ENCODE results near the gene FAM98B.

FAM98B gene

DNA sequence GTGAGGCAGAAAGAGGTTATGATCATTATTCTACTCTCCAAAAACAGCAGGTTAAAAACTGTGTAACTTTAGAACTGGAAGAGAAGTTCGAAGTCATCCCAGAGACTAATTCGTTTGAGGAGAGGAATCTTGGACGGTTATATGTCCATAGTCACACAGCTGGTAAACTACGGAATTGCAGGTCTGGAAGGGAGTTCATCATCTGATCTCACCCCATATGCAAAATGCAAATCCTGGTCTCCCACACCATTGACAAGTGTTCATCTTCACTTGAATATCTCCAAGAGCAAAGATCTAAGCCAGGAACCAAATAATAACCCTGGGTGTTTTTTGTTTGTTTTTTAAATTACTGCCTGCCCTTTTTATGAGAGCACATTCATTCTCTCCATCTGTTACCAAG lies 53.1 kb downstream of the FAM98B start:
- H3K27me3 ChIP-seq, result no peaks in the 10 kb centered on the region
- TF ChIP-seq, protein P1, sequence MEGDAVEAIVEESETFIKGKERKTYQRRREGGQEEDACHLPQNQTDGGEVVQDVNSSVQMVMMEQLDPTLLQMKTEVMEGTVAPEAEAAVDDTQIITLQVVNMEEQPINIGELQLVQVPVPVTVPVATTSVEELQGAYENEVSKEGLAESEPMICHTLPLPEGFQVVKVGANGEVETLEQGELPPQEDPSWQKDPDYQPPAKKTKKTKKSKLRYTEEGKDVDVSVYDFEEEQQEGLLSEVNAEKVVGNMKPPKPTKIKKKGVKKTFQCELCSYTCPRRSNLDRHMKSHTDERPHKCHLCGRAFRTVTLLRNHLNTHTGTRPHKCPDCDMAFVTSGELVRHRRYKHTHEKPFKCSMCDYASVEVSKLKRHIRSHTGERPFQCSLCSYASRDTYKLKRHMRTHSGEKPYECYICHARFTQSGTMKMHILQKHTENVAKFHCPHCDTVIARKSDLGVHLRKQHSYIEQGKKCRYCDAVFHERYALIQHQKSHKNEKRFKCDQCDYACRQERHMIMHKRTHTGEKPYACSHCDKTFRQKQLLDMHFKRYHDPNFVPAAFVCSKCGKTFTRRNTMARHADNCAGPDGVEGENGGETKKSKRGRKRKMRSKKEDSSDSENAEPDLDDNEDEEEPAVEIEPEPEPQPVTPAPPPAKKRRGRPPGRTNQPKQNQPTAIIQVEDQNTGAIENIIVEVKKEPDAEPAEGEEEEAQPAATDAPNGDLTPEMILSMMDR (IDR thresholded peaks at IDR 0.05), result no peak
- H3K36me3 ChIP-seq, result peaks cover 73% of the 10 kb centered on the region
- no peak overlapping the region for H3K27ac ChIP-seq
- no peaks in the 10 kb centered on the region for H3K9me3 ChIP-seq
- no peaks in the 10 kb centered on the region for H3K4me1 ChIP-seq (ENCODE audit: control insufficient read depth in 1 of 2, insufficient read depth in 1 of 2, low read depth in 1 of 2, low read length in 1 of 2)
- no peak overlapping the region for H3K4me3 ChIP-seq (ENCODE audit: low read depth in 1 of 2, low read length in 1 of 2)

DNA sequence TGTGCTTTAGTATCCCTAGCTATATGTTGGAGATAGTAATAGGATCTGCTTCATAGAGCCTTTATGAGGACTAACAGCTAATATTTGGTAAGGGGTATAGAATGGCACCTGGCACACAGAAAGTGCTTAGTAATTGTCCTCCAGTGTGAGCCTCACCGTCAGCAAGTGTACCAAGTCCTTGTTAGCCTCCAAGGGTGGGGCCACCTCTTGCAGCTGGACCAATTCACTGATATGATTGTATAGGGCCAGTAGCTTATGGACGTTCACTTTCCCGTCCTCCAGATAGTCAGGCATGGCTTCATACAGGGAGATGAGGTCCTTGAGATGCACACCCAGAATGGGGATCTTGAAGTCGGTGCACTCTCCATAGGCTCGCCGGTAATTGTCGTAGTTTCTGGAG lies 53.6 kb downstream of the FAM98B start:
- H3K27me3 ChIP-seq, result no peaks in the 10 kb centered on the region
- H3K36me3 ChIP-seq, result peaks cover 71% of the 10 kb centered on the region
- no peak overlapping the region for H3K4me3 ChIP-seq (ENCODE audit: low read depth in 1 of 2, low read length in 1 of 2)
- H3K9me3 ChIP-seq, result no peaks in the 10 kb centered on the region
- TF ChIP-seq, protein P1 (IDR thresholded peaks at IDR 0.05), result no peak
- no peak overlapping the region for H3K27ac ChIP-seq
- no peaks in the 10 kb centered on the region for H3K4me1 ChIP-seq (ENCODE audit: control insufficient read depth in 1 of 2, insufficient read depth in 1 of 2, low read depth in 1 of 2, low read length in 1 of 2)

DNA sequence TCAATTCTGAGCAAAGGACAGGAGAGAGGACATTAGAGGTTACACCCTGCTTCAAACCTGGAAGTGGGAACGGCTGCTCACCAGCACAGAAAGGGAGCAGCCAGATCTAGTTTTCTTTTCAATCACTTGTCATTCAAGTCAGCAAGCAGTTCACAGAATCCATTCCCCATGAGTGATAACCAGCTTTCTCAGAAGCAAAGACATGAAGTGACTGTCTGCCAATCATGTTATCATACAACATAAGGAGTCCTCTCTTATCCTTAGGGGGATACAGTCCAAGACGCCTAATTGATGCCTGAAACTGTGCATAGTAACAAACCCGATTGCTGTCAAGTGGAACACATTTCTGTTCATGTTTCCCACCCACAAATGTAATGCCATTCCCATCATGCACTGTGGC lies 54.7 kb downstream of the FAM98B start:
- H3K27ac ChIP-seq, result no peak overlapping the region
- peaks cover 61% of the 10 kb centered on the region for H3K36me3 ChIP-seq

DNA sequence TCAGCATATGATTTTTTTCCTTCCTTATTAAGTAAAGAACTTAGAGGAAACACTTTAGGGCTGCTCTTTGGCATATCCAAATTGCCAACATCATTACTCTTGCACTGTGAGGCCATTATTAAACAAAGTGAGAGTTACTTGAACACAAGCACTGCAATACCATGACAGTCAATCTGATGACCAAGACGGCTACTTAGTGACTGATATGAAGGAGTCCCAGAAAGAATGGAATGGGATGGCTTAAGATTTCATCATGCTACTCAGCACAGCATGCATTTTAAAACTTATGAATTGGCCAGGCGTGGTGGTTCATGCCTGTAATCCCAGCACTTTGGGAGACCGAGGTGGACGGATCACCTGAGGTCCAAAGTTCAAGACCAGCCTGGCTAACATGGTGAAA lies 55.2 kb downstream of the FAM98B start:
- Histone ChIP-seq H3K4me1 (ENCODE audit: control insufficient read depth in 1 of 2, insufficient read depth in 1 of 2, low read depth in 1 of 2, low read length in 1 of 2) (no peaks in the 10 kb centered on the region), H3K36me3 (peaks cover 57% of the 10 kb centered on the region), H3K27me3 (no peaks in the 10 kb centered on the region), H3K9me3 (no peaks in the 10 kb centered on the region), H3K27ac (no peak overlapping the region), H3K4me3 (ENCODE audit: low read depth in 1 of 2, low read length in 1 of 2) (no peak overlapping the region)
- TF ChIP-seq, protein P1 (IDR thresholded peaks at IDR 0.05), result no peak

More for the DNA sequence above, 54.7 kb downstream of the FAM98B start:
- Histone ChIP-seq H3K4me3 (ENCODE audit: low read depth in 1 of 2, low read length in 1 of 2) (no peak overlapping the region), H3K4me1 (ENCODE audit: control insufficient read depth in 1 of 2, insufficient read depth in 1 of 2, low read depth in 1 of 2, low read length in 1 of 2) (no peaks in the 10 kb centered on the region), H3K27me3 (no peaks in the 10 kb centered on the region), H3K9me3 (no peaks in the 10 kb centered on the region)
- TF ChIP-seq, protein P1 (IDR thresholded peaks at IDR 0.05), result no peak

DNA sequence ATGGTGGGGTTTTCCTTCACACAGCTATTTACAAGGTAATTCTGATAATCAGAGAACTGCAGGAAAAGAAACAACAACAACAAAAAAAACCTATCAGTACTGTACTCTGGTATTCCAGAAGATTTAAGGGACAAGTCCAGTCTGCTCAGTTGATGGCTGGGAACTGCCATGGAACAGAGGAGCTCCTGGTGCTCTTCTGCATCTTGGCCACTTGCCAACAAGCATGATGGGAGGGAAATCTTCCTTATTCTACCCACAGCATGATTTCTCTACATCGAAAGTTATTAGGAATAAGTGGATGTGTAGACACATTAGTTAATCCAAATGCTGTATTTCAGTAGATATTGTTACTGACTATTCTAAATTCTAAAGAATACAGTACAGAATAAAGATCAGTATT lies 59.0 kb downstream of the FAM98B start:
- Histone ChIP-seq H3K9me3 (no peaks in the 10 kb centered on the region), H3K36me3 (peaks cover 43% of the 10 kb centered on the region), H3K4me3 (ENCODE audit: low read depth in 1 of 2, low read length in 1 of 2) (no peak overlapping the region), H3K4me1 (ENCODE audit: control insufficient read depth in 1 of 2, insufficient read depth in 1 of 2, low read depth in 1 of 2, low read length in 1 of 2) (no peaks in the 10 kb centered on the region), H3K27ac (no peak overlapping the region), H3K27me3 (no peaks in the 10 kb centered on the region)
- TF ChIP-seq, protein P1 (IDR thresholded peaks at IDR 0.05), result no peak

DNA sequence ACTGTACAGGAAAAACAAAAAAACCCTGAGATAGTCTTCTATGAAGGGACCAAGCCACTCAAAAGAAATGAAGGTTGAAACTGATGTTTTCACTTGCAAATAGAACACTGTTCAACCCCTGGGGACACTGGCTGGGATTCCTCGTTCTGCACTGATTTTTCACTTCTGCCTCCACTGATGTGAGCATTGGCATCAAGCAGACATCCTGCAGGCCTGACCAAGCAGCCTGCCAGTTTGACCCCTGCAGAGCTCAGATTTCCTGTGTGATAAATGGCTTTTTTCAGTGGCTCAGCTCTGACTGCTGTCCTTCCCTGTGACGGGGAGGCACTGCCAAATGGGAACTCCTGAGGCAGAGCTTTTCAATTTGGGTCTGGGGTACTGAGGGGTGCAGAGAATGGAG lies 60.7 kb downstream of the FAM98B start:
- H3K4me3 ChIP-seq (ENCODE audit: low read depth in 1 of 2, low read length in 1 of 2), result no peak overlapping the region
- H3K27me3 ChIP-seq, result no peaks in the 10 kb centered on the region
- no peak overlapping the region for H3K27ac ChIP-seq
- TF ChIP-seq, protein P1 (IDR thresholded peaks at IDR 0.05), result no peak
- no peaks in the 10 kb centered on the region for H3K9me3 ChIP-seq
- H3K36me3 ChIP-seq, result peaks cover 38% of the 10 kb centered on the region
- no peaks in the 10 kb centered on the region for H3K4me1 ChIP-seq (ENCODE audit: control insufficient read depth in 1 of 2, insufficient read depth in 1 of 2, low read depth in 1 of 2, low read length in 1 of 2)

Measured in neutrophil (primary cell).